K562 (cell line): ENCODE results near the gene MED29. TPM values are rescaled to one million over a fixed set of nuclear protein-coding genes. Genes with fewer than 3 reads are reported as not detected.
A peak's percentile ranks its signal among the peaks of the same experiment; 100 is the strongest.

ENCODE experiments used
- ELF1 ChIP-seq: fragments of 200-800 bp; sonication (Bioruptor generic); IDR thresholded peaks from 2 replicates; pipeline ENCODE4 v1.6.1; 2016; ENCODE audit warnings: missing genetic modification characterization, missing compliant biosample characterization
- FOXK2 ChIP-seq, 2 experiments: fragments of 450-650 bp; IDR thresholded peaks in 1 of 2; conservative IDR thresholded peaks in 1 of 2; 2 replicates each; pipeline ENCODE4 v1.6.1; 2016; ENCODE audit warnings: low read depth in 2 of 2, mild to moderate bottlenecking in 1 of 2
- HCFC1 ChIP-seq: IDR thresholded peaks from 2 replicates; pipeline ENCODE4 v1.6.1; 2012; ENCODE audit warnings: low read depth, low read length, improper control_type of control experiment
- JUN ChIP-seq, 2 experiments: sonication (generic) in 1 of 2; formaldehyde crosslinking in 1 of 2; IDR thresholded peaks; 2 replicates each; pipeline versions ENCODE4 v1.6.1 to v1.8.0; 2012 to 2022; ENCODE audit warnings: borderline replicate concordance in 2 of 2, mild to moderate bottlenecking in 2 of 2, improper control_type of control experiment in 1 of 2, low read depth in 1 of 2, low read length in 1 of 2, missing genetic modification reagents in 1 of 2
- KDM5B ChIP-seq: fragments of 200-600 bp; sonication (generic); IDR thresholded peaks from 2 replicates; pipeline ENCODE4 v1.6.1; 2012; ENCODE audit warnings: low read depth, mild to moderate bottlenecking, moderate library complexity, low read length, control low read depth, inconsistent platforms; ENCODE audit not compliant: insufficient replicate concordance
- ZNF24 ChIP-seq: fragments of 450-650 bp; IDR thresholded peaks from 2 replicates; pipeline ENCODE4 v1.6.1; 2016
- ZNF444 ChIP-seq: fragments of 250-450 bp; sonication (Bioruptor Pico); IDR thresholded peaks from 2 replicates; pipeline ENCODE4 v1.4.0; 2020; ENCODE audit warnings: mild to moderate bottlenecking, moderate library complexity
- polyA plus RNA-seq, 8 experiments: library from polyadenylated mRNA; depleted of rRNA in 4 of 8; stranded (reverse) in 5 of 8; unstranded in 3 of 8; fragments of >200 nt; fragmentation: Nextera tagmentation in 2 of 8; fragmentation: Illumina TruSeq in 1 of 8; extraction: Ambion mirVana in 2 of 8; extraction: Trizol in 1 of 8; gene quantifications; 2 replicates each; pipeline versions ENCODE4 v1.2.1 to v1.2.3, GENCODE V29; 2011 to 2014; ENCODE audit warnings: inconsistent platforms in 1 of 8, missing spikeins in 1 of 8
- total RNA-seq, 7 experiments: library from RNA; depleted of rRNA in 6 of 7; stranded (reverse); fragments of >200 nt in 6 of 7; fragmentation: Illumina TruSeq in 2 of 7; extraction: Trizol in 2 of 7; gene quantifications; 2 replicates each; pipeline versions ENCODE4 v1.2.1 to v1.2.3, GENCODE V29; 2011 to 2021; ENCODE audit warnings: low replicate concordance in 1 of 7
- TF ChIP-seq, protein P1 (sequence below): fragments of 450-650 bp; IDR thresholded peaks from 2 replicates; pipeline ENCODE4 v1.6.1; 2014; ENCODE audit warnings: low read depth, mild to moderate bottlenecking, moderate library complexity, borderline replicate concordance
- TF ChIP-seq, protein P2 (sequence below): fragments of 450-650 bp; conservative IDR thresholded peaks from 2 replicates; pipeline ENCODE4 v1.6.1; 2016; ENCODE audit warnings: missing genetic modification characterization, low read depth, mild to moderate bottlenecking, control low read depth, missing compliant biosample characterization
- TF ChIP-seq, protein P3 (sequence below): sonication (generic); formaldehyde crosslinking; IDR thresholded peaks from 2 replicates; pipeline ENCODE4 v1.9.0; 2022; ENCODE audit warnings: mild to moderate bottlenecking, missing genetic modification reagents
- TF ChIP-seq, protein P4 (sequence below): fragments of 250-450 bp; sonication (Bioruptor Pico); IDR thresholded peaks from 2 replicates; pipeline ENCODE4 v1.6.1; 2021; ENCODE audit warnings: mild to moderate bottlenecking

Gene MED29
- total and polyA plus RNA-seq, 9 of the 15 experiments (the other 6 are each of a cell fraction or from before 2014, with no cell fraction given): 1.8 to 22.6 (median 12.4) TPM

DNA sequence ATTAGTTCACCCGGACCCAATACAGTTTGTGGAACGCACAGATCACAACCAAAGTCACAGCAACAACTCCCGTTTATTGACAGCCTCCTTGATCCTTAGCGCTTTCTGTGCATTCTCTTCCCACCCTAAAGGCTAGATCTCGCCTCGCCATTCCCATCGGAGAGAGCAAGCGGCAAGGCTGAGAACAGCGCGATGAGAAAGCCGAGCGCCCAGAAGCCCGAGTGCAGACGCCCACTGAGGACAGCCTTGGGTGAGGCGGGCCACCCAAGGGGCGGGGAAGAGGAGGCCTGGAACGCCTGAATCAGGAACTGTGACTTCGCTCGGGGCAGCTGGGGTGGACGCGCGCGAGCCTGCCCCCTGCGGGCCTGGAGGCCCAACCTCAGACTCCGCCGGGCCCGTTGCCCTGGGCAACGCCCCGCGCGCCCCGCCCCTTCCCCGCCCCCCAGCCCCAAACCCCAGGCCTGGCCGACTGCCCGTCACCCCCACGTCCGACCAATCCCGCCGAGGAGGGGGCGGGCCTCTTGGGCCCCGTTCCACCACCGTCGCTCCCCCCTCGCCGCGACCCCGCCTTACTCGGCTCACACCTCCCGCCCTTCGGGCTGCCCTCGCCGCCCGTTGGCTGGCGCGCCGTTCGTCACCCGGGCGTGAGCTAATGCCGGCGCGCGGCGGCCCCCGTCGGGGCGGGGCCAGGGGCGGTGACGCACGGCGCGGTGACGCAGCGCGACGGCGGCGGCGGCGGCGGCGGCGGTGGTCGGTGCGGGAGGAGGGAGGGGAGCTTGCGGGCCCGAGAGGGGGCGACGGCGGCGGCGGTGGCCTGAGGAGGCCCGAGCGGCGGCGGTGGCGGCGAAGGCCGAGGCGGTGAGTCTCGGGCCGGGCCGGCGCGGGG is 49.2 kb upstream of the MED29 start, which contains the start of gene SAMD4B (continued):
- TF ChIP-seq, protein P1, sequence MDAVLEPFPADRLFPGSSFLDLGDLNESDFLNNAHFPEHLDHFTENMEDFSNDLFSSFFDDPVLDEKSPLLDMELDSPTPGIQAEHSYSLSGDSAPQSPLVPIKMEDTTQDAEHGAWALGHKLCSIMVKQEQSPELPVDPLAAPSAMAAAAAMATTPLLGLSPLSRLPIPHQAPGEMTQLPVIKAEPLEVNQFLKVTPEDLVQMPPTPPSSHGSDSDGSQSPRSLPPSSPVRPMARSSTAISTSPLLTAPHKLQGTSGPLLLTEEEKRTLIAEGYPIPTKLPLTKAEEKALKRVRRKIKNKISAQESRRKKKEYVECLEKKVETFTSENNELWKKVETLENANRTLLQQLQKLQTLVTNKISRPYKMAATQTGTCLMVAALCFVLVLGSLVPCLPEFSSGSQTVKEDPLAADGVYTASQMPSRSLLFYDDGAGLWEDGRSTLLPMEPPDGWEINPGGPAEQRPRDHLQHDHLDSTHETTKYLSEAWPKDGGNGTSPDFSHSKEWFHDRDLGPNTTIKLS: peak; percentile 61
- TF ChIP-seq ELF1 (tag) (peak; percentile 89), KDM5B (peak; percentile 95), JUN (IDR thresholded peaks at IDR 0.05; ENCODE audit: borderline replicate concordance, low read depth, low read length) (peak; percentile 58), JUN (CRISPR knock-in tag; IDR thresholded peaks at IDR 0.05; ENCODE audit: borderline replicate concordance) (no peak), FOXK2 (conservative IDR thresholded peaks at IDR 0.05 in 1 of 2, IDR thresholded peaks at IDR 0.05 in 1 of 2; ENCODE audit: low read depth in 2 of 2) (peak; percentile 32 to 58; a peak in 1 of 4 replicates), ZNF444 (CRISPR knock-in tag) (no peak), HCFC1 (peak; percentile 80), ZNF24 (peak; percentile 41; the same call in 1 of the 2 replicates)
- TF ChIP-seq, protein P2, sequence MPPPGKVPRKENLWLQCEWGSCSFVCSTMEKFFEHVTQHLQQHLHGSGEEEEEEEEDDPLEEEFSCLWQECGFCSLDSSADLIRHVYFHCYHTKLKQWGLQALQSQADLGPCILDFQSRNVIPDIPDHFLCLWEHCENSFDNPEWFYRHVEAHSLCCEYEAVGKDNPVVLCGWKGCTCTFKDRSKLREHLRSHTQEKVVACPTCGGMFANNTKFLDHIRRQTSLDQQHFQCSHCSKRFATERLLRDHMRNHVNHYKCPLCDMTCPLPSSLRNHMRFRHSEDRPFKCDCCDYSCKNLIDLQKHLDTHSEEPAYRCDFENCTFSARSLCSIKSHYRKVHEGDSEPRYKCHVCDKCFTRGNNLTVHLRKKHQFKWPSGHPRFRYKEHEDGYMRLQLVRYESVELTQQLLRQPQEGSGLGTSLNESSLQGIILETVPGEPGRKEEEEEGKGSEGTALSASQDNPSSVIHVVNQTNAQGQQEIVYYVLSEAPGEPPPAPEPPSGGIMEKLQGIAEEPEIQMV (tag): no peak
- TF ChIP-seq, protein P3, sequence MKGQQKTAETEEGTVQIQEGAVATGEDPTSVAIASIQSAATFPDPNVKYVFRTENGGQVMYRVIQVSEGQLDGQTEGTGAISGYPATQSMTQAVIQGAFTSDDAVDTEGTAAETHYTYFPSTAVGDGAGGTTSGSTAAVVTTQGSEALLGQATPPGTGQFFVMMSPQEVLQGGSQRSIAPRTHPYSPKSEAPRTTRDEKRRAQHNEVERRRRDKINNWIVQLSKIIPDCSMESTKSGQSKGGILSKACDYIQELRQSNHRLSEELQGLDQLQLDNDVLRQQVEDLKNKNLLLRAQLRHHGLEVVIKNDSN (CRISPR knock-in tag): peak; percentile 41; the same call in 1 of the 2 replicates
- TF ChIP-seq, protein P4, sequence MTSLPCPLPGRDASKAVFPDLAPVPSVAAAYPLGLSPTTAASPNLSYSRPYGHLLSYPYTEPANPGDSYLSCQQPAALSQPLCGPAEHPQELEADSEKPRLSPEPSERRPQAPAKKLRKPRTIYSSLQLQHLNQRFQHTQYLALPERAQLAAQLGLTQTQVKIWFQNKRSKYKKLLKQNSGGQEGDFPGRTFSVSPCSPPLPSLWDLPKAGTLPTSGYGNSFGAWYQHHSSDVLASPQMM: no peak
